Epidermal melanocyte (primary cell): ENCODE data around the gene ATP6V0A1.

ENCODE experiments used
- DNase-seq: peaks from one replicate; pipeline ENCODE4 v3.0.0; 2011; ENCODE audit warnings: low spot score; ENCODE audit not compliant: insufficient read length

The ATP6V0A1 gene

DNA sequence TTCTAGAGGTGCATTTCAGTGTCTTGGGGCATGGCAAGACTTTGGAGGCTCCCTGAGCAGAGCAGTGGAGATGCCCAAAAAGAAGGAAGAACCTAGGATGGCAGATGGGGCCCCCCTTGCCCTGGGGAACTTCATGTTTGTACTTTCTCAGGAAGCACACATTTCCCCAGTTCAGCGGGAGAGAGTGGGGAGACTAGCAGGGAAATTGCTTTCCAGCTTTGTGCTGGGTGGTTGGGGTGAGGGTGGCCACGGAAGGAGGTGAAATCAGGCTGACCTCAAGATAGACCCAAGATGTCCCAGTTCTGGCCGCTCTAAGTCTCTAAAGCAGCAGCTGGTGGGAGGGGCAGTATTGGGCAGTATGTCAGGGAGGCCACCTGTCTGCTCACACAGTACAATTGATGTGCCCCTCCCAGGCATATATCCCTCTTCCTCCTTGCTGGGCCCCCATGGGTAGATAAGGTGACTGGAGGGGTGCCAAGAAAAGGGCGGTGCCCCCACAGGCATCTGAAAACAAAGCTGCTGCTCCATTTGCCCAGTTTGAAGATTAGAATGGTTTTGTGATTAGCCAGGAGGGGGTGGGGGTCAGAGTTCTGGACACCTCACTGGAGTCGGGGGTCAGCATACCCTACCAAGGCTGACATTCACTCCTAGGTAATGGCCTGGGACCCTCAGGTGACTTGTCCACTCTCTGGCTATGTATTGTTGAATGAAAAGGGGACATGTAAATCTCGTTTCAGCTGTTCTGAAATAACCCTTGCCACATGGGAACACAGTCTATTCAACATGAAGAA, 60.3 kb downstream of the ATP6V0A1 start:
- DNase-seq: no peak

DNA sequence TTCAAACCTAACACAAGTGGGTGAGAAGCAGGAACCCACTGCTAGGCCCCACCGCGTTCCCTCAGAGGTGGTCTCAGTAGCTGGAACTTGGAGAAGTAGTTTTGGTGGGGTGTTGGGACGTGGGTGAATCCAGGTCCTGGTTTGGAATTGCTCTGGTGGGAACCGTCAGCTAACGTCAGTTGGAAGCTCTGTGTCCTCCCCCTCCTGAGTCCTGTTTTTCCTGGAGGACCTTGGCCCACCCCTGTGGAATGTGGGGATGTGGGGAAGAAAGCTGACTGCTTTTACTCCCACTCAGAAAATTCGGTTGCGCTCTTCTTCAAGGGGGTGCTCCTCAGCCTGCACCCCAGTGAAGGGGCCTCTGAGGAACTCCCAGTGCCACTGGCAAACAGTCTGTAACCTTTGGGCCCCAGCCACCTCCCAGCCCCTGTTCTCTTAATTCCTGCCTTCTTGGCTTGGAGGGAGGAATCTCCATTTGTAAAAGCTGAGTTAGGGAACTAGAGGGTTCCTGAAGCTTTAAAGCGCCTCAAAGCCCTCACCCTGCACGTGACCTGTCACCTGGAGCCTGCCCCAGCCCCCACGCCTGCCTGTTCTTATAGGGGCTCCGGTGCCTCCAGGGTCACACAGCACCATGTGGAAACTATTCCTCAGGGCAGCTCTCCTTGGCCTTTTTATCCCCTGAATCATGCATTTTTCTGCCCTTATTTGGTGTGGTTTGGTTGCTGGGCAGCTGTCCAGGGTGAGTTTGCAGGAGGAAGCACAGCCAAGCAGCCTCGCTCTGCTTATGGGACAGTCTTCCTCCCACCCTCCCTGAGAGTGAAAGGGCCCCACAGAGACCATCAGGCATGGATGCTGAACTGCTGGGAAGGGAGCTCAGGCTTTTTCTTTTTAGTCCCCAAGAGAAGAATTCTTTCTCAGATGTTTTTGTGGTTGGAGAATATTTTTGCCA, 61.1 kb downstream of the ATP6V0A1 start:
- peak; percentile 85 for DNase-seq

DNA sequence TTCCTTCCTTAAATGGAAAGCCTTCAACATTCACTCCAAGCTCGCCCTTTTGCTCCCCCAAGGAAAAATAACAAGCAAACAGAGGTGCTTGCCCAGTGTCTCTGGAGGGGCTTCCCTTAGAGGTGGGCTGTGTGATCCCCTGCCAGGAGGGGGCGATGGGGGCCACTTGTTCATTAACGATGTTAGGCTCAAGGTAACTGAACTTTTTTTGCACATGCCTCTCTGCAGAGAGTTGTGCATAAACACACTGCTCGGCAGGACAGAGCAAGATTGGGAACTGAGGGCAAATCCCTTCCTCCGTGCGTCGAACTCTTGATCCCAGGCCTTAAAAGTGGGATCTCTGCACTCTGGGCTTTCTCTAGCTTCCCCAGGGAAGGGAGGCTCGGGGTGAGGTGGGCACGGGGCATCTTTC, 61.9 kb downstream of the ATP6V0A1 start:
- DNase-seq: no peak

DNA sequence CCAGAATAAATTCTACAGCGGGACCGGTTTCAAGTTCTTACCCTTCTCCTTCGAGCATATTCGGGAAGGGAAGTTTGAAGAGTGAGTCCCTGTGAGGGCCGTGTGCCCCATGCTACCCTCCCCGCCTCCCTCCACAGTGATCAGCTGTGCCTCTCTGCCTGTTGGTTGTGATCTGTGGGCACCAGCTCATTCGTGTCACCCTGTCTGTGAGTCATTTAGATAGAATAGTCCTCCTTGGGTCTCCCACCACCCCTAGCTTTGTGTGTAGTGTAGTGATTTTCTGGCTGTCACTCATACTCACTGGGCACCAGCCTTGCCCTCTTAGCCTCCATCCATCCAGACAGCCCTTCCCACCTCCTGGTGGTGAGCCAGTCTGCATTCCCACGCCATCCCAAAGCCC, 62.4 kb downstream of the ATP6V0A1 start:
- DNase-seq: no peak

DNA sequence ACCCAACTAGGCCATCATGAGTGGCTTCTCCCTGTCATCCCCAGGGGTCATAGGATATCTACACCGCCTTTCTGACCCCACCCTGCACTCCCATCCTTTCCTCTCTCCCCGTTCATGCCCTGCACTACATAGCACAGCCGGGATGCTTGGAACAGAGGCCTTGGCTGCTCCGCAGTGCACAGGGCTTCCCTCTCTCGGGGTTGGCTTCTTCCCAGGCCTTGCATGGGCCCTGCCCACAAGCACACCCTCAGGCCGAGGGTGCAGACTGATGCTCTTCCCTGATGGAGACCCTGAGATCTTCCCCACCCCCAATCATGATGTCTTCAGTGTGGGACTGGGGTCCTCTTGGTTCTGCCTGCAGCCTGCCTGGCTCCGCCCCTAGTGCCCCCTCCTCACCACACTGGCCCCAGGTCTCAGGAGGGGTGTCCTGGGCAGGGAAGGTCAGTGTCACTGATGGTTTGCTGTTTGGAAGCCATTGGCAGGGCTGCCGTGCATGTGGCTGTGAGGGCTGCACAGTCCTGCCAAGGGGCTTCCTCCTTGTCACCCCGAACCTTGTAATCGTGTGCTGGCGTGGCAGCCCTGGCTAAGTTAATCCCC, 63.1 kb downstream of the ATP6V0A1 start:
- DNase-seq: no peak

DNA sequence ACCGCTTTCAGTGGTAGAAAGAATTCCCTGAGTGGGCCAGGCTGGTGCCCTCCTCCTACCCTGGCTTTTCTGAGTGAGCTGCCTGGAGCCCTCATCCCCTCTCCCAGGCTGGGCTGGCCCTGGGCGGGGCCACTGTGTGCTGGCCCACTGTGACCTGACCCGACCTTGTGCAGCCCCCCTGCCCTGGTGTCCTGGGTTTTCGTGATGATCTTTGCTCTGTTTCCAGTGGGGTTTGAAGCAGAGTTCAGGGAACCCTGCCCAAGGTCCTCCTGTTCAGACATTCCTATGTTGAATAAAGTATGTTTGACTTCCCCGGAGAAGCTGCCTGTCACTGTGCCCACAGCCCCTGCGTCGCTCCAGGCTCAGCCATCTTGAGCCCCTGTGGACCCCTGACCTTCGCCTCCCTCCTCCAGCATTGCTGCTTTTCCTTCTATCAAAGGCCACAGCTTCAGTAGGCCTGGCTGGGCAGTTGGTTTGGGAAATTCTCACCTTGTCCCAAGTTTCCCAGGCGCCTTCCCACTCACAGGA, 63.6 kb downstream of the ATP6V0A1 start:
- no peak for DNase-seq

DNA sequence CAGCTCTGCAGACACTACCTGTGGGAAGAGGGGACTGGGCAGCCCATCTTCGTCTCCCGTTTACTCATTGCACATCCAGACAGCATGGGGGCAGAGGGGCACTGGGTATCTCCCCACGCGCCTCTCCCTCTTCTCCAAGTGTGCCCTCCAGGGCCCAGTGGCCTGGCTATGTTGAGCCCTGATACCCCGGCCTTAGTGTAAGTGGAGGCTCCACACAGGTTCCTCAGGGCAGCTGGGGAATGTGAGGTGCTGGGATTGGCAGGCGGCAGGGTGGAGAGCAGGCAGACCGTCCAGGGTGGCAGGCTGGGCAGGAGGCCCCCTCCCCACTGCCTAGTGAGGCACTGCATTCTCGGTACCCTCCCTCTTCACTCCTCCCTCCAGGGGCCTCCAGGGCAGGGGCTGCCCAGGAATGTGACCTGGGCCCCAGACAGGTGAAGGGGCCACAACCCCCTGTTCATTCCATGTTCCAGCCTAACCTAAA, 64.2 kb downstream of the ATP6V0A1 start:
- no peak for DNase-seq

DNA sequence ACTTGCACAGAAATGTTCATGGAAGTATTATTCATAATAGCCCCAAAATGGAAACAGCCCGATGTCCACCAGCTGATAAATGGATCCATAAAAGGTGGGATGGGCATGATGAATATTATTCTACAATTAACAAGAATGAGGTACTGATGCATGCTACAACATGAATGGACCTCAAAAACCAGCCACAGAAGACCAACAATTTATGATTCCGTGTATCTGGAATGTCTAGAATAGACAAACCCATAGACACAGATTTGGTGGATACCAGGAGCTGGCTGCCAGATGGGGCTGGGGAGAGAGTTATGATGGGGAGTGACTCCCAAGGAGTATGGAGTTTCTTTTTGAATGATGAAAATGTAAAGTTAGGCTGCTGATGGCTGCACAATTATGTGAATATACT, 66.5 kb downstream of the ATP6V0A1 start:
- DNase-seq: no peak

DNA sequence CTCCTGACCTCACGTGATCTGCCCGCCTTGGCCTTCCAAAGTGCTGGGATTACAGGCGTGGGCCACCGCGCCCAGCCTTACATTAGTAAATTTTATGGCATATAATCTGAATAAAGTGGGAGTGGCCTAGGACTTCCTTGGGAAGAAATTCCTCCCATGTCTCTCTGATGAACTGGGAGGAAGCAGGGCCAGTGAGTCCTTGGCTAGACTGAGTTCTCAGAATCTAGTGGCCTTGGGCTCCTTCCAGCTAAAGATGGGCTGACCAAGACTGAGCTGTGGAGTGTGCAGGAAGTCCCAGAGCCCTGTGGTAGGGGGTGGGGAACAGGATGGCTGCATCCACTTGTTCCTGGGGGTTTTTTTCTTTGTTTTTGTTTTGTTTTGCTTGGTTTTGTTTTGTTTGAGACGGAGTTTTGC, 67.4 kb downstream of the ATP6V0A1 start:
- no peak for DNase-seq

DNA sequence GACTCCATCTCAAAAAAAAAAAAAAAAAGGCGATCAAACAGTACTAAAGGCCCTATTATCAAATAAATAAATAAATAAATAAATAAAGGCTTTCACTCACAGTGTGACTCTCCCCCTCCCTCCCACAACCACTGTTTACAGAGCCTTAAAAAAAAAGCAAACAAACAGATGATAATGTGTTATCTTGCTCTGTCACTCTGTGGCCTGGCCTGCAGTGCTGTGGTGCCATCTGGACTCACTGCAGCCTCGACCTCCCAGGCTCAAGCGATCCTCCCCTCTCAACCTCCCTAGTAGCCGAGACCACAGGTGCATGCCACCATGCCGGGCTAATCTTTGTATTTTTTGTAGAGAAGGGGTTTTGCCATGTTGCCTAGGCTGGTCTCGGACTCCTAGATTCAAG, 69.3 kb downstream of the ATP6V0A1 start:
- DNase-seq: no peak

DNA sequence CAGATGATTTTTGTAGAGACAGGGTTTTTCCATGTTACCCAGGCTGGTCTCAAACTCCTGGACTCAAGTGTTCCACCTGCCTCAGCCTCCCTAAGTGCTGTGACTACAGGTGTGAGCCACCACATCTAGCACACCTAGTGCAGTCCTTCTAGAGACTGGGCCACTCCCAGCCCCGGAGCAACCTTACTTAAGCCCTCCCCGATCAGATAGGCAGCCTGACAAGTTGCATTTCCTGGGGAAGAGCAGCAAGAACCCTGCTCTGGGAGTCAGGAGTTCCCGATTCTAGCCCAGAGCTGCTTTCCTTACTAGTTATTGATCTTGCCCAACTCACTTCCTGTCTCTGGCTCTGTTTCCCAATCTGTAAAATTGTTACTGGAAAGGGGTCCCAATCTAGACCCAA, 70.4 kb downstream of the ATP6V0A1 start:
- no peak for DNase-seq

DNA sequence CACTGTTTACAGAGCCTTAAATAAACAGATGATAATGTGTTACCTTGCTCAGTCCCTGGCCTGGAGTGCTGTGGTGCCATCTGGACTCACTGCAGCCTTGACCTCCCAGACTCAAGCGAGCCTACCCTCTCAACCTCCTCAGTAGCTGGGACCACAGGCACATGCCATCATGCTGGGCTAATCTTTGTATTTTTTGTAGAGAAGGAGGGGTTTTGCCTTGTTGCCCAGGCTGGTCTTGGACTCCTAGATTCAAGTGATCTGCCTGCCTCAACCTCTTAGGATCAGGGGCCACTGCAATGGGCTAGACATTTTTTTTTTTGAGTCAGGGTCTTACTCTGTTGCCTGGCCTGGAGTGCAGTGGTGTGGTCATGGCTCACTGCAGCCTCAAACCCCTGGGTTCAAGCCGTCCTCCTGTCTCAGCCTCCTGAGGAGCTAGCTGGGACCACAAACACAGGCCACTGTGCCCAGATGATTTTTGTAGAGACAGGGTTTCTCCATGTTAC, 72.3 kb downstream of the ATP6V0A1 start:
- DNase-seq: no peak

DNA sequence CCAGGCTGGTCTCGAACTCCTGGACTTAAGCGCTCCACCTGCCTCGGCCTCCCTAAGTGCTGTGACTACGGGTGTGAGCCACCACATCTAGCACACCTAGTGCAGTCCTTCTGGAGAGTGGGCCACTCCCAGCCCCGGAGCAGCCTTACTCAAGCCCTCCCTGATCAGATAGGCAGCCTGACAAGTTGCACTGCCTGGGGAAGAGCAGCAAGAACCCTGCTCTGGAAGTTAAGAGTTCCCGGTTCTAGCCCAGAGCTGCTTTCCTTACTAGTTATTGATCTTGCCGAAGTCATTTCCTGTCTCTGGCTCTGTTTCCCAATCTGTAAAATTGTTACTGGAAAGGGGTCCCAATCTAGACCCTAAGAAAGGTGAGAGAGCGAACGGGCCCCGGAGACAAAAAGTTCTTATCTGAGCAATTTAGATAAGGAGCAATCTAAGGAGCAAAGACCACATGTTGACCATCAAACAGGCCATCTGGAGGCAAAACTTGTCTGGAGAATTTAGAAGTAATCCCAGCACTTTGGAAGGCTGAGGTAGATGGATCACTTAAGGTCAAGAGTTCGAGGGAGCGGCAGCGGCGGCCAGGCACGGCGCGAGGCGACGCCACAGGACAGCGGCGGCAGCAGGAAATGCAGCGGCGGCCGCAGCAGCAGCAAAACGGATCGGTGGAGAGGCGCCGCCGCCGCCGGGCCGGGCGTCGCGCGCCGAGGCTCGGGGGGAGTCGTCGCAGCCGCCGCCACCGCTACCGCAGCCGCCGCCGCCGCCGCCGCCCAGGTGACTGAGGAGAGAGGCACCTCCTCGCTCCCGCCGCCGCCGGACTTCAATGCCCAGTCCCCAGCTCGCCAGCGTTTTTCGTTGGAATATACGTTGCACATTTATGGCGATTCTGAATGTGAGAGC, 73.0 kb downstream of the ATP6V0A1 start:
- DNase-seq: peak; percentile 17

DNA sequence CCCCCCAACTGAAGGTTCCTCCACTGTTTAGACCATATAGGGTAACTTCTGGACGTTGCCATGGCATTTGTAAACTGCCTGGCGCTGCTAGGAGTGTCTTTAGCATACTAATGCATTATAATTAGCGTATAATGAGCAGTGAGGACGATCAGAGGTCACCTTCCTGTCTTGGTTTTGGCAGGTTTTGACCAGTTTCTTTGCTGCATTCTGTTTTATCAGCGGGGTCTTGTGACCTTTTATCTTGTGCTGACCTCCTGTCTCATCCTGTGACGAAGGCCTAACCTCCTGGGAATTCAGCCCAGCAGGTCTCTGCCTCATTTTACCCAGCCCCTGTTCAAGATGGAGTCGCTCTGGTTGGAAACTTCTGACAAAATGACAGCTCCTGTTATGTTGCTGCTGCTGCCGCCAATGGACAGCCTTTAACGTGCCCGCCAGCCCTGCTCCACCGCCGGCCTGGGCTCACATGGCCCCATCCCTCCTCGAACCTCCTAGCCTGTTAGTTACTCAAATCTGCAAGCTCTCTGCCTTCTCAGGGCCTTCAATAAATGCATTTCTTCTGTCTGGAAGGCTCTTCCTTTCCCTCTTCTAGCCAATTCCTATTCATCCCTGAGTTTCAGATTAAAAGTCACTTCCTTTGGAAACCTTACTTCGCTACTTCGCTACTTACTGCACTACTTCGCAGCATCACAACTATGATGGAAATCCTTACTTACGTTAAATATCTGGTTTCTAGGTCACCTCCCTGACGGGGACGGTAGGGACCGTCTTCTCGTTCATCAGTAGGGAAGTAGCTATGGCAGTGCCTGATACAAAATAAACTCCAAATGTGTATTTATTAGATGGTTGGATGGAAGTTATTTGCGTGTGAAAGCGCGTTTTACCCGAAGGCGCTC, 76.7 kb downstream of the ATP6V0A1 start:
- no peak for DNase-seq

DNA sequence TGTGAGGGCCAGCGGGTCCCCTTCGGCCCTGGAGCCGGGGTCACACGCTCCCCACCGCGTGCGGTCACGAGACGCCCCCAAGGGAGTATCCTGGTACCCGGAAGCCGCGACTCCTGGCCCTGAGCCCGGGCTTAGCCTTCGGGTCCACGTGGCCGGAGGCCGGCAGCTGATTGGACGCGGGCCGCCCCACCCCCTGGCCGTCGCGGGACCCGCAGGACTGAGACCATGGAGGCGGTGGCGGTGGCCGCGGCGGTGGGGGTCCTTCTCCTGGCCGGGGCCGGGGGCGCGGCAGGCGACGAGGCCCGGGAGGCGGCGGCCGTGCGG, 77.3 kb downstream of the ATP6V0A1 start, which contains the start of gene NAGLU:
Gene NAGLU, plus strand, starts transcription at position 194 of the 324 bp plus-strand sequence. Its CDS starts 32 bp downstream, at position 226.
- DNase-seq: peak; percentile 100

DNA sequence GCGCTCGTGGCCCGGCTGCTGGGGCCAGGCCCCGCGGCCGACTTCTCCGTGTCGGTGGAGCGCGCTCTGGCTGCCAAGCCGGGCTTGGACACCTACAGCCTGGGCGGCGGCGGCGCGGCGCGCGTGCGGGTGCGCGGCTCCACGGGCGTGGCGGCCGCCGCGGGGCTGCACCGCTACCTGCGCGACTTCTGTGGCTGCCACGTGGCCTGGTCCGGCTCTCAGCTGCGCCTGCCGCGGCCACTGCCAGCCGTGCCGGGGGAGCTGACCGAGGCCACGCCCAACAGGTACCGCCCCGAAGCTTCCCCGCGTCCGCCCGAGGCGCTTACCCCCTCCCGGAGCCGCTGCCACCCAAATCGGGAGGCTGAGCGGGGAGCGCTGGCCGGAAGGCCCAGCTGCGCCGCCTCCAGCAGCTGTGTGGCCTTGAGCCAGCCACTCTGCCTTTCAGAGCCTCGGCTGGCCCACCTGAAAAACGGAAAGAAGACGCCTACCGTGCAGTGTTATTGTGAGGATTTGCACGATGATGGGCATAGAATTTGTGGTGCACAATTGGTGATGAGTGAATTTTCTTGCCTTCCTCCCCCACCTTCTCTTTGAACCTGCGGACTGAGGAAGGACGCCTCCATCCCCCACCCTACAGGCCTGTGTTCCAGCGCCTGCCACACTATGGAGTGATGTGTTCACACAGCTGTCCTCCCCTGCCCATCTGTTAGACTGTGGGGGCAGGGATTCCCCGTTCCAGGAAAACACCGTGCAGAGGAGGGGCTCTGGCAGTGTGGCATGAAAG, 77.9 kb downstream of the ATP6V0A1 start:
- peak; percentile 88 for DNase-seq

DNA sequence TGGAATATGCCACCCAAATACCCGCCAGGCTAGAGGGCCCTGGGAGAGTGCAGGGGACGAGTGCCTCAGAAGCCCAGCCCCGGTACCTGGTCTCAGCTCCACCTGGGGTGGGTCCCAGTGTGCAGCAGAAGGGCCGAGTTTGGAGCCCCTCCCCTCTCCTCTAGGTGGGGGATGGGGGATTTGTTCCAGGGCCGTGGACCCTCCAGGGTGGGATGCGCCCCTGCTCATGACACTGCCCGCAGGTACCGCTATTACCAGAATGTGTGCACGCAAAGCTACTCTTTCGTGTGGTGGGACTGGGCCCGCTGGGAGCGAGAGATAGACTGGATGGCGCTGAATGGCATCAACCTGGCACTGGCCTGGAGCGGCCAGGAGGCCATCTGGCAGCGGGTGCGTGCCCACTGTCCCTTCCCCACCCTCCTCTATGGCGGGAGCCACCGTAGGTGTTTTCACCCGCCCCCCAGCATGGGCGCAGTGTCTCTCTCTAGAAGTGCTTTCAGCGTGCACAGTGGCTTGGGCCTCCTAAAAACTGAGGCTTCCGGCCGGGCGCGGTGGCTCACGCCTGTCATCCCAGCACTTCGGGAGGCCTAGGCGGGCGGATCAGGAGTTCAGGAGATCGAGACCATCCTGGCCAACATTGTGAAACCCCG, 78.6 kb downstream of the ATP6V0A1 start:
- DNase-seq: no peak

DNA sequence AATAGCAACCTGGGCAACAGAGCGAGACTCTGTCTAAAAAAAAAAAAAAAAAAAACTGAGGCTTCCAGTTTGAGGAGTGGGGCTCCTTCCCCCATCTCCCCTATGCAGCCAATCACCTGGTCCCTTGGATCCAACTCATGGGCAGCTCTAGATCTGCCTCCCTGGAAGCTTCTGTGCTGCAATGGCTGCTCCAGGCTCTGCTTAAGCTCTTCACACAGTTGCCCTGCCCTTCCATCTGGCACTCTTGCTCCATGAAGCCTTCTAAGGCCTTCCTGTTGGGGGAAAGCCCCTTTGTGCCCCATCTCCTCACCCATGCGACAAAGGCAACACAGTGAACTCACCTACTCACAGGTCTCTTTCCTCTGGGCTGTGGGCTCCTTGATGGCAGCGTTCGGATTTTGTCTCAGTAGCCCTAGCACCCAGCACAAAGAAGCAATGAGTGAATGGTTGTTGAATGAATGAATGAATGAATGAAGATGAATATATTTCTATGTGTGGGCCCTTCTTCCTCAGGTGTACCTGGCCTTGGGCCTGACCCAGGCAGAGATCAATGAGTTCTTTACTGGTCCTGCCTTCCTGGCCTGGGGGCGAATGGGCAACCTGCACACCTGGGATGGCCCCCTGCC, 79.3 kb downstream of the ATP6V0A1 start:
- no peak for DNase-seq
